GM11168 (cell line): ENCODE data around the gene AOX1.
"Not testable (repeated sequence)": the region's sequence is repeated elsewhere in the genome, so short reads cannot be mapped to it uniquely, and the experiment has no call there.

Source experiments
- in situ Hi-C: fragments of 300-500 bp; cut with MboI; formaldehyde crosslinking; loops from one replicate; pipeline ENCODE4 v1.12.0; 2022; ENCODE audit warnings: low sequenced_read_pairs; ENCODE audit not compliant: unreplicated experiment

The AOX1 gene

GRCh38 chr2:200600549-200601225 lies 14.9 kb downstream of the AOX1 start:
- in situ Hi-C loops, result no loop called here

- in situ Hi-C loops, result no loop called here
Observed at GRCh38 chr2:200602584-200602983, 16.8 kb downstream of the AOX1 start.

- in situ Hi-C loops, result no loop called here
Observed at GRCh38 chr2:200603972-200604371, 18.2 kb downstream of the AOX1 start.

GRCh38 chr2:200604571-200605255 lies 18.9 kb downstream of the AOX1 start:
- in situ Hi-C loops, result no loop called here

DNA sequence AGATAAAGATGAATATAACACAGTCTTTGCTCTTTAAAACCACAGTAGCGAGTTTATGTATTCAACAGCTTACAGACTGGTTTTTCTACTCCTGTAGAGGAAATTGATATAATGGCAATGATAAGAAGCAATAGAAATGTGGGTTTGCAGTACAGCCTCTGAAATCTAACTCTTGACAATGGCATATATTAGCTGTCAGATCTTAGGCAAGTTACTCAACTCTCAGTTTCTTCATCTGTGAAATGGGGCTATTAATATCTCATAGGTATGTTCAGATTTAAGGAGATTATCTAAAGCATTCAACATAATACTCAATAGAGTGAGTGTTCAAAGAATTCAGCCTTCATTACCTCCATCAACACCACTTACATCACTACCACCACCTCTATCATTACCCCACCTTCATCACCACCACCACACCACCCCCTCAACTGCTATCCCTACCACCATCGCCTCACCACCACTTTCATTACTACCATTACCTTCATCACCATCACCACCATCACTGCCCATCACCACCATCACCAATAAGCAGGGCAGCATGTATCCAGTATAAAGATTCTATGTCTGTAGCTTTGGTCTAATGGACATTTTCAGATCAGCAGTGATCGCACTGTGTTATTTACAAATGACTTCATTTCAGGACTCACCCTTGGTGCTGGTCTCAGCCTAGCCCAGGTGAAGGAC lies 22.7 kb downstream of the AOX1 start:
- in situ Hi-C loops, result no loop called here

DNA sequence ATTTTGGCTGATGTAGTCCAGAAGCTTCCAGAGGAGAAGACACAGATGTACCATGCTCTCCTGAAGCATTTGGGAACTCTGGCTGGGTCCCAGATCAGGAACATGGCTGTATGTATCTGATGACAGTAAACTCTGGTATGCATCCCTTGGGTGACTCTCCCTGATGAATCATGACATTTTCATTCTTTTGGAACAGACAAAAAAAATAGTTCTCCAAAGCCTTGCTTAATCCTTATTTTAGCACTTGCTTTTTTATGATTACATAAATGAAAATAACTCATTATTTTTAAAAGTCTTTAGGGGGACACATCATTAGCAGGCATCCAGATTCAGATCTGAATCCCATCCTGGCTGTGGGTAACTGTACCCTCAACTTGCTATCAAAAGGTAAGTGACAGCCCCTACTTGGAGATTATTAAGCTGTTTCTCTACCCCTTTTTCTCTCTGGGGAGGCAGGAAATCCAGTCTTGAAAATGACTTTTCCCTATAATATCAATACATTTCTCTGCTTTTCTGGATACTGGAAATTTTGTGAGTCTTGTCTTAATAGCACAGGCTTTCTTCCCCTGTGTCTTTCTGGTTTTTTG lies 23.3 kb downstream of the AOX1 start:
- in situ Hi-C loops, result no loop called here

DNA sequence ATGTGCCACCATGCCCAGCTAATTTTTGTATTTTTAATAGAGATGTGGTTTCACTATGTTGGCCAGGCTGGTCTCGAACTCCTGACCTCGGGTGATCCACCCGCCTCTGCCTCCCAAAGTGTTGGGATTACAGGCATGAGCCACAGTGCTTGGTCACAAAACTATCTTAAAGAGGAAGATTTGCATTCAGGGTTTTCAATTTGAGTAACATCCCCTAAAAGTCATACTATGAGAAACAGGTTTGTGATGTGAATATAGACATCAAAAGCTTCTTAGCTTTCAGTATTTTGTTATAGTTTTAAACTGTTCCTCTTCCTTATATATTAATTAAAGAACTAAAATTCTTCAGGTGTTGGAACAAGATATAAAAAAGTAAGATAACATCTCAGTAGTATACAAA lies 24.4 kb downstream of the AOX1 start:
- in situ Hi-C loops, result not testable (repeated sequence)

DNA sequence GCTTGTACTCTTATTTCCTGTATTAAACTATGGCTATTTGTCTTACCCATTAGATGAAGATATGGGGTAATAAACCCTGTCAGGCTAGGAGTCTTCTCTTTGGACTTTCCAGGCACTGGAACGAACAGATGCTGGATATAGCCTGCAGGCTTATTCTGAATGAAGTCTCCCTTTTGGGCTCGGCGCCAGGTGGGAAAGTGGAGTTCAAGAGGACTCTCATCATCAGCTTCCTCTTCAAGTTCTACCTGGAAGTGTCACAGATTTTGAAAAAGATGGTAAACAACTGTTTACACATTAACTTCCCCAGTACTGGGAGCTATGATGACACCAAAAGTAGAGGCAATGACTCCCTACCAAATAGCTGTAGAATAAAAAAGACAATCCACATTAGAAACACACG lies 27.9 kb downstream of the AOX1 start:
- in situ Hi-C loops, result no loop called here

GRCh38 chr2:200614249-200614648 lies 28.4 kb downstream of the AOX1 start:
- in situ Hi-C loops, result no loop called here

GRCh38 chr2:200615247-200615646 lies 29.4 kb downstream of the AOX1 start:
- in situ Hi-C loops, result no loop called here

GRCh38 chr2:200616193-200616592 lies 30.4 kb downstream of the AOX1 start:
- in situ Hi-C loops, result no loop called here

DNA sequence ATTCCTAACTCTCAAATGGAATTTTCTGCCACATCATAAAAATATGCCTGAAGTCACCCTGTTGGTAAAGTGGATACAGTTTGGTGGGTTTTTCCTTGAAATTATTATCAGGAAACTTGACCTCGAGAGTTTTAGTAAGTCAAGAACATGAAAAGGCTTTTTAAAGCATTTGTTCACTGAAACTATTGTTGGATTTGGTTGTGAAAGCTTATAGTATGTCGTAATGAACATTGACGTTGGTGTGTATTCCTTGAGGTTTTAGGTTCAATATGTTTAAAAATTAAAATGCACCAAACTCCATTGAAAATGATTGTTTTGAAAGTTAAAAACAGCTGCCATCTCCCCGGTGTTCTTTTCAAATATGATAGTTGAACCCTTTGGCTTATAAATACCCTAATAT lies 30.8 kb downstream of the AOX1 start:
- in situ Hi-C loops, result no loop called here

- in situ Hi-C loops, result no loop called here
Observed at GRCh38 chr2:200617156-200618053, 31.6 kb downstream of the AOX1 start.

DNA sequence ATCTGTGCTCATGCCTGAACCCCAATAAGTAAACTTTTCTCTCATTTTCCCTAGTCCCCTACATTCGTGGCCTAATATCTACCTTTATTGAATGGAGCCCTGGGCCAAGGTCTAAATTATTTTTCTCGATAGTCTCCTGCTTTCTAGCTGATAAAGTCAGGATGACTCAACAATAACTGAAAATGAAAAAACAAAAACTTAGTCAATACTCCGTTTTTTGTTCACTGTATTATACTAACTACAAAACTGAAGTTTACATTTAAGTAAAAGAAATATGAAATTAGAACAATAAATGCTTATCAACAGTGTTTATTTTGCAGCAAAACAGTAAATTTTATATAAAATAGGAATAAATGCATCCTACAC lies 32.2 kb downstream of the AOX1 start:
- in situ Hi-C loops, result no loop called here

- in situ Hi-C loops, result no loop called here
Observed at GRCh38 chr2:200618590-200619021, 32.8 kb downstream of the AOX1 start.

GRCh38 chr2:200619279-200619678 lies 33.5 kb downstream of the AOX1 start:
- in situ Hi-C loops, result no loop called here

- in situ Hi-C loops, result no loop called here
Observed at GRCh38 chr2:200620606-200621390, 35.0 kb downstream of the AOX1 start.

GRCh38 chr2:200622106-200622505 lies 36.3 kb downstream of the AOX1 start:
- in situ Hi-C loops, result no loop called here

GRCh38 chr2:200624026-200624425 lies 38.2 kb downstream of the AOX1 start:
- in situ Hi-C loops, result no loop called here
